Stimulated activated CD4-positive, alpha-beta T cell treated with anti-CD3 and anti-CD28 coated beads, Interleukin-2, amount 100 ng/mL, for 24 hours (primary cell): ENCODE results near the gene CADM1.

Experiments used
- DNase-seq, 2 donors: peaks; one replicate each; pipeline ENCODE4 v3.0.0-alpha.2; 2020

Gene CADM1

DNA sequence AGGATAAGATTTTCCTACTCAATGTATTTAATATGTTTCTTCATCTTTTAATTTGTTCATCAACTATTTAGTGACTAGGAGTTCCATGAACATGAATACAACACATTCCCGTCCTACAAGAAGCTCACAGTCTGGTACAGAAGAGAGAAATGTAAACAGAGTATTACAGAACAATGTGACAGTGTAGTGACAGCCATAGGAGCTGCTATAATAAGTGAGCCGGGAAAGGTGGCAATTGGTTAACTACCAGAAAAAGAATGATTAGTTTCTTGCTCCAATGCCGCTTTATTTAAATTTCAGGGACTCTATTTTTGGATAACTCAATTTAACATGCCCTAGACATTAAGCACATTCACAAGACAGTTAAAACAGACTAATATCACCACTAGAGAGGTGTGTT, 192.3 kb downstream of the CADM1 start:
- DNase-seq, result no peak

GRCh38 chr11:115306689-115307088, 197.5 kb downstream of the CADM1 start:
- DNase-seq, result no peak

- no peak for DNase-seq
These were observed 199.3 kb downstream of the CADM1 start for GRCh38 chr11:115304774-115305472.

GRCh38 chr11:115303929-115304531, 200.2 kb downstream of the CADM1 start:
- no peak for DNase-seq

GRCh38 chr11:115302946-115303703, 201.1 kb downstream of the CADM1 start:
- no peak for DNase-seq

- DNase-seq, result no peak
These were observed 203.4 kb downstream of the CADM1 start for GRCh38 chr11:115300660-115301428.

DNA sequence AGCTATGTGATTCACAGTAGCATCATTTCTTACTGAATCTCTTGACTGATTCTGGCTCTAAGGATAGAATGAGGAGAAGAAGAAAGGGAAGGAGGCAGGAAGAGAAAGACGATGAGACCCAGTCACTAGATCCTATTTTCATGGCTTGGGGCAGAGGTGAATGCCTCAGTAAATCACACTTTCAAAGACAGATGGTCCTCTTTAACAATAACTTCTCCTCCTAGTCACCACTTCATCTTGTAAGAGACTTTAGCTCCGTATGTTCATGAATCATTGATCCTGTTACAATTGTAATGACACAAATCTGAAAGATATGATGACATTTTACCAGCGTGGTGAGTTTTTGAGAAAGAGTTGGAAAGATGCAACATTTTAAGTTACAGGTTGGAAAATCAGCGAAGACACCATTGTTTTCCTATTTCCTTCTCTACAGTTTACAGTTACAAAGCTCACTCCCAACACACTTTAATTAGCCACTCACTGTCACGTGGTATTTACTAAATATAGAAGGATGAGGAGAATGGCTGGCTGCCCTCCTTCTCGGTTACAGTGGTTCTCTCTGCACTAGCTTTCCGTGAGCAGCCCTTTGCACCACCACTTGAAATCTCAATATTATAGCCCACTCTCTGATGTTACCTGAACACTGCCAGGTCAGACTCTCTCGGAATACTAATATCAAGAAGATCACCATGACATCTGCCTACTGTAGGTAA, 205.8 kb downstream of the CADM1 start:
- no peak for DNase-seq

DNA sequence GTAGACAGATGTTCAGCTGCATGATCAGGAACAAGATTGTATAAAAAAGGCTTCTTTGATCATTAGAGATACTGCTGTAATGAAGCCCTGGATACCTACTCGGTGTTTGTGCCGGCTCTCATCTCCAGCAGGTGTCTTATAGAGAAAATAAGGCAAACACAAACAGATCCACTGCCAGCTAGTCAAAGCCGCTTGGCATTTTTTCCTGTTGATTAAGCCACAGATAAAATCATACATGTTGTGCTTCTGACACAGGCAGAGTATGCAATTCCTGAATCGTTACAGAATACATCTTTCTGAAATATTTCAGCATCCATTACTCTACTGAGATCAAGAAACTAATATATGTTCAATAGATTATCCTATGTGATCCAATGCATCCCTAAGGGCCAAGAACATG, 206.9 kb downstream of the CADM1 start:
- DNase-seq, result no peak

GRCh38 chr11:115291325-115291724, 212.9 kb downstream of the CADM1 start:
- DNase-seq, result no peak

DNA sequence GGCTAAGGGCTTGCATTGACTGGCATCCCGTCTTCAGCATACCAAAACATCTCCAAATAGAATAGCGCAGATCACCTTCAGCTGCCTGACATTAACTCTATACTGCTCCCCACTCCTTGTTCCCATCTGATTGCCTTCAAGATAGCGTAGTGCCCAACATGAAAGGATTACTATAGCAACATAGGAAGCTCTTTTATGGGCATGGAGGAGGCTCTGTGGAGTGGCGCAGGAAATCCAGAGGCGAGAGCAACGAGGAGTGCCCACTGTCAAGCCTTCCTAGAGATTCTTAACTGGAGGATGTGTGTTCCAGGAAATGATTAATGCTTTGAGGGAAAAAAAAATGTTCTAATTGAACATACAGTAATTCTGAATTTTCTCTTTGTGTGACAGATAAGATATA, 213.3 kb downstream of the CADM1 start:
- no peak for DNase-seq

DNA sequence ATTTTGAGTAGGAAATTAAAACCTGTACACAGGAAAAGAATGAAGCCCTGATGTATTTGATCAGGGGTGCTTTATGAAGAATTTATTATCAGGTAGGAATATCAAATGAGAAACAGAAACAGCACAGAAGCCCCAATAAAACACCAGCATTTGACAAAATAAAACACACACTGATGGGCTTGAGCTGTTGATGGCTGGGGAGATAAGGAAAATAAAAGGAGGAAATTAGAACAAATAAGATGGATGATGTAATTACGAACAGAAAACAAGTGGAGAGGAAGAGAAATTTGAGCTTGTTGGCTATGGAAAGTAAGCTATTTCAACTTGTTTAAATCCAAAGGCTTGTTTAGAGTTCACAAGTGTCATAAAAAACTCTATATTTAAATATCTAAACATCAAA, 213.7 kb downstream of the CADM1 start:
- no peak for DNase-seq

DNA sequence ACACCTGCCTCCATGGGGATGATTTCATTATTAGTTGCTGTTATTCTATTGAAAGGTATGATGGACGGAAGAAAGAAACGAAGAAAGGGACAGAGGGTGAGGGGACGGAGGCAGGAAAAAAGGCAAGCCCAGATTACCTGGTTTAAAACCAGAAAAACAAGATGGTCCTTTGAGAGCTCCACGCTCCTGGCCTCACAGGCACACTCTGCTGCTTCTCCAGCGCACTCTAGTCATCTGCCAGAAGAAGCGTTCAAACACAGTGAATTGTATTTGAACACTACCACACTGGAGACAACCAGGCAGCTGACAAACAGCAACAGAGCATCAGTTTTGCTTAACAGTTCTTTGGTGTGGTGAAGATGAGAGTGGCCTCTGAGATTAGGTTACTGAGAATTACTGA, 216.9 kb downstream of the CADM1 start:
- no peak for DNase-seq

DNA sequence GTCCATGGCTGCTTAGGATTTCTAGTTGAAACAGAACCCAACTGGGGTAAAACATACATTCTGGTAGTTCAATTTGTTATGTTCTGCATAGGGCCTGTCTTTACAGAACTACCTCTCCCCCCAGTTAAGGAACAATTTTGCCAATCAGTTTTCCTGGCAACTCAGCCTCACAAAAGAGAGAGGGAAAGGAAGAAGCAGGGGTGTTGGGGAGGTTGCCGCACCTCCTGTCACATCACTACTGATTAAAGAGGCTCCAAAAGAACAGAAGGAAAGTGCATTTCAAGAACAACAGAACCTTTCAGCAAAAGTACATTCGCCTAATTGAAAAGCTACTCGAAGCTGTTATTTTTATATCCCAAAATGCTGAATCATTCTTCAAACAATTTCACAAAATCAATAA, 217.6 kb downstream of the CADM1 start:
- DNase-seq, result no peak

- no peak for DNase-seq
These were observed 219.4 kb downstream of the CADM1 start for GRCh38 chr11:115284773-115285172.

- no peak for DNase-seq
These were observed 221.3 kb downstream of the CADM1 start for GRCh38 chr11:115282923-115283322.

DNA sequence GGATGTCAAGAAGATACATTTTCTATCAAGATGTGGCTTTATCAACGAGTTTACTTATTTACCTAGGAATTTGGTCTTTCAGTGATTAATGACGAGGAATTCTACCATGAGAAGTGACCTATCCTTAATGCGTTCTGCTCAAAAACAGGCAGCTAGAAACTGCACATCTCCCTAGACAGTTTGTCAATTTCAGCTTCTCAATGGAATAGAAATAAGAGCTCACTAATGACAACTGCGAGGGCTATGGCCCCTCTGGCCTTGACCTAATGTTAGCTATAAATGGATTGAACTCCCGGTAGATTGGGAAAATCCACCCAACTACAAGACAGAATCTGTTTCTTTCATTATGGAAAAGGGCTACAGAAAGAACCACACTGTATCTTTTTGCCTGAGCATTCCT, 223.4 kb downstream of the CADM1 start:
- no peak for DNase-seq

GRCh38 chr11:115279813-115280761, 224.1 kb downstream of the CADM1 start:
- no peak for DNase-seq

- DNase-seq, result no peak
These were observed 227.4 kb downstream of the CADM1 start for GRCh38 chr11:115276799-115277198.

GRCh38 chr11:115276191-115276590, 228.0 kb downstream of the CADM1 start:
- no peak for DNase-seq

- DNase-seq, result no peak
These were observed 229.2 kb downstream of the CADM1 start for GRCh38 chr11:115275045-115275444.

DNA sequence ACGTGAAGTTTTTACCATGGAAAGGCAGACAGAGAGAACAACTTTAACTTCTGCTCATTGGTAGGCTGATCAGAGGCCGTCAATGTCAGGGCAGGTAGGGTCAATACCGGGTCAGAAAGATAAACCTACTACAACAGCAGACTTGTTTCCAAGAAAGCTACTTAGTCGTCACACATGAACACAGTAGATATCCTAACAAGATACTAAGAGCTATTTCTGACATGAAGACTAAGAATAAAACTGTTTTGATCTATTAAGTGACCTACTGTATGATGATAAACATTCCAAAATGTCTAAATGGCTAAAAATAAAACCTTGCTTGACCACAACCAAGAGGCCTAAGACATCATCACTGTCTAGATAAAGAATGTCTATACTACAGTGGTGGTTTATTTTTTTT, 231.3 kb downstream of the CADM1 start:
- DNase-seq, result no peak

DNA sequence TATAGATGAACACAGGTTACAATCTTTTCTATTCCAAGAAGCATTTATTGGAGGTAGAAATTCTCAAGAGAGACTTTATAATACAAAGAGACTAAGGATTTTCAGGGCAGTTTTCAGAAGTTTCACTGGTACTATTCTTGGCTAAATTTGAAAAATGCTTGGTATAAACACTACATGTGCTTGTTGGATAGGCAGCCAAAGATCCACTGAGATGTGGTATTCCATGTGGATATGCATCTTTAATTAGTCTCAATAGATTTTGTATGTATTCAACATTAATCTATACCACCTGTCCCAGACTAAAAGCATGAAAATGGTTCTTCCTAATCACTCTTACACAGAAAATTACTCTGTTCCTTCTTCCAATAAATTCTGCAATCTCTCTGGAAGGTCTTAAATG, 232.6 kb downstream of the CADM1 start:
- DNase-seq, result no peak
